Thoracic aorta (tissue), 2 donors: ENCODE measurements around the gene OTOS. TPM values are rescaled to one million over a fixed set of nuclear protein-coding genes. Genes with fewer than 3 reads are reported as not detected.

Experiments used
- ATAC-seq: fragments of 150-250 bp; one replicate; pipeline ENCODE4 v1.8.0; 2017; ENCODE audit warnings: low read depth; ENCODE audit not compliant: insufficient number of reproducible peaks, low FRiP score
- DNase-seq: peaks from one replicate; pipeline ENCODE4 v3.0.0-alpha.2; 2020; ENCODE audit warnings: low spot score
- H3K27ac ChIP-seq, 2 donors: fragments of 200-600 bp; sonication (generic); 1 replicate in 1 of 2; 2 replicates in 1 of 2; pipeline ENCODE4 v1.5.1; 2016; ENCODE audit warnings: mild to moderate bottlenecking in 2 of 2, moderate library complexity in 2 of 2
- H3K27me3 ChIP-seq: fragments of 200-600 bp; sonication (generic); replicated peaks from 2 replicates; pipeline ENCODE4 v1.6.0; 2016; ENCODE audit warnings: mild to moderate bottlenecking; ENCODE audit not compliant: insufficient read depth
- H3K36me3 ChIP-seq: fragments of 200-600 bp; sonication (generic); one replicate; pipeline ENCODE4 v1.5.1; 2016
- H3K4me1 ChIP-seq, 2 donors: fragments of 200-600 bp; sonication (generic); 1 replicate in 1 of 2; 2 replicates in 1 of 2; pipeline versions ENCODE4 v1.5.1 to v1.6.0; 2016; ENCODE audit warnings: low read depth in 2 of 2, mild to moderate bottlenecking in 1 of 2; ENCODE audit not compliant: control insufficient read depth in 1 of 2
- H3K4me3 ChIP-seq: fragments of 200-600 bp; sonication (generic); 2 replicates; pipeline ENCODE4 v1.5.1; 2016; ENCODE audit warnings: mild to moderate bottlenecking
- H3K9me3 ChIP-seq: fragments of 200-600 bp; sonication (generic); 2 replicates; pipeline ENCODE4 v1.5.1; 2016
- CTCF ChIP-seq: fragments of 200-600 bp; sonication (generic); IDR thresholded peaks from one replicate; pipeline ENCODE4 v1.5.1; 2019; ENCODE audit warnings: antibody characterized with exemption
- total RNA-seq, 2 donors: library from RNA; depleted of rRNA; stranded (reverse); fragments of >200 nt; gene quantifications; one replicate each; pipeline versions ENCODE4 v1.1.0 to v1.2.3, GENCODE V29; 2016

OTOS gene
- total RNA-seq, 2 donors from 2014 or later = not detected

- DNase-seq (no peak), ATAC-seq (no peak)
- no peak for TF ChIP-seq CTCF
- Histone ChIP-seq H3K9me3 (no peaks in the 10 kb centered on the region), H3K36me3 (no peaks in the 10 kb centered on the region), H3K27me3 (no peaks in the 10 kb centered on the region), H3K27ac (no peak overlapping the region), H3K4me1 (no peaks in the 10 kb centered on the region), H3K4me3 (no peak overlapping the region)
Measured at GRCh38 chr2:240183875-240184590, 43.6 kb upstream of the OTOS start.

- ATAC-seq (no peak), DNase-seq (no peak)
- H3K4me3 ChIP-seq = no peak overlapping the region
- no peak overlapping the region for H3K27ac ChIP-seq
- no peak for TF ChIP-seq CTCF
- no peaks in the 10 kb centered on the region for H3K9me3 ChIP-seq
- no peaks in the 10 kb centered on the region for H3K36me3 ChIP-seq
- no peaks in the 10 kb centered on the region for H3K4me1 ChIP-seq
- no peaks in the 10 kb centered on the region for H3K27me3 ChIP-seq
Measured at GRCh38 chr2:240183006-240183874, 42.8 kb upstream of the OTOS start.

GRCh38 chr2:240182476-240182875 is 42.0 kb upstream of the OTOS start:
- TF ChIP-seq CTCF = no peak
- no peaks in the 10 kb centered on the region for H3K36me3 ChIP-seq
- no peak overlapping the region for H3K4me3 ChIP-seq
- no peaks in the 10 kb centered on the region for H3K9me3 ChIP-seq
- H3K27me3 ChIP-seq = no peaks in the 10 kb centered on the region
- ATAC-seq (no peak), DNase-seq (no peak)
- no peak overlapping the region for H3K27ac ChIP-seq
- H3K4me1 ChIP-seq = no peaks in the 10 kb centered on the region

GRCh38 chr2:240182001-240182400 is 41.5 kb upstream of the OTOS start:
- no peaks in the 10 kb centered on the region for H3K27me3 ChIP-seq
- H3K4me3 ChIP-seq = no peak overlapping the region
- H3K36me3 ChIP-seq = no peaks in the 10 kb centered on the region
- ATAC-seq (no peak), DNase-seq (no peak)
- H3K4me1 ChIP-seq = no peaks in the 10 kb centered on the region
- no peak overlapping the region for H3K27ac ChIP-seq
- no peak for TF ChIP-seq CTCF
- H3K9me3 ChIP-seq = no peaks in the 10 kb centered on the region

- Histone ChIP-seq H3K27ac (no peak overlapping the region), H3K4me1 (no peaks in the 10 kb centered on the region), H3K36me3 (no peaks in the 10 kb centered on the region), H3K9me3 (no peaks in the 10 kb centered on the region), H3K4me3 (no peak overlapping the region), H3K27me3 (no peaks in the 10 kb centered on the region)
- ATAC-seq (no peak), DNase-seq (no peak)
- no peak for TF ChIP-seq CTCF
Measured at GRCh38 chr2:240179941-240180666, 39.6 kb upstream of the OTOS start.
